ENCODE results near the gene TRIO. TPM values are rescaled to one million over a fixed set of nuclear protein-coding genes. Genes with fewer than 3 reads are reported as not detected.

TRIO gene
- total RNA-seq, 2 experiments from 2014 or later, result 4.1 to 6.5 TPM

- CTCF ChIA-PET, result no interaction called here
- Histone ChIP-seq H3K4me1 (ENCODE audit: insufficient read depth, low read length) (peaks cover 2% of the 10 kb centered on the region), H3K27me3 (ENCODE audit: control insufficient read depth in 1 of 2, insufficient read depth in 2 of 2, low read length in 2 of 2) (no peaks in the 10 kb centered on the region), H3K9me3 (ENCODE audit: control insufficient read depth in 1 of 2, insufficient read depth in 1 of 2, low read length in 2 of 2) (no peaks in the 10 kb centered on the region), H3K27ac (ENCODE audit: low read depth in 1 of 2, low read length in 2 of 2) (no peak overlapping the region), H3K36me3 (ENCODE audit: insufficient read depth, low read length) (no peaks in the 10 kb centered on the region), H3K4me3 (ENCODE audit: low read length) (no peak overlapping the region)
- no peak for TF ChIP-seq CTCF (IDR thresholded peaks at IDR 0.05)
- Mint-ChIP-seq H3K27me3 (peaks cover 9% of the 10 kb centered on the region), H3K4me1 (ENCODE audit: low read depth) (peaks cover 12% of the 10 kb centered on the region), H3K27ac (no peak overlapping the region), H3K9me3 (peaks cover 1% of the 10 kb centered on the region), H3K4me3 (no peak overlapping the region), H3K36me3 (ENCODE audit: low read depth) (no peaks in the 10 kb centered on the region)
- DNase-seq, result no peak
- intact Hi-C loops (cut with DNase I, micrococcal nuclease), result no loop called here
- POLR2A ChIA-PET, result no interaction called here
- ATAC-seq (ENCODE audit: poor library complexity), result no peak
Measured at GRCh38 chr5:14167211-14167845, 24.2 kb downstream of the TRIO start.

GRCh38 chr5:14168144-14168792 is 25.1 kb downstream of the TRIO start:
- POLR2A ChIA-PET, result no interaction called here
- H3K4me3 Mint-ChIP-seq, result no peak overlapping the region
- ATAC-seq (ENCODE audit: poor library complexity), result no peak

GRCh38 chr5:14168793-14169262 is 25.7 kb downstream of the TRIO start:
- H3K27ac ChIP-seq (ENCODE audit: low read depth in 1 of 2, low read length in 2 of 2), result no peak overlapping the region
- H3K4me1 Mint-ChIP-seq (ENCODE audit: low read depth), result peaks cover 17% of the 10 kb centered on the region
- DNase-seq, result no peak
- H3K4me3 ChIP-seq (ENCODE audit: low read length), result no peak overlapping the region
- intact Hi-C loops (cut with DNase I, micrococcal nuclease), result no loop called here
- no peak for ATAC-seq (ENCODE audit: poor library complexity)
- ChIA-PET POLR2A (no interaction called here), CTCF (no interaction called here)
- H3K27ac Mint-ChIP-seq, result no peak overlapping the region
- H3K27me3 Mint-ChIP-seq, result peaks cover 17% of the 10 kb centered on the region
- H3K9me3 Mint-ChIP-seq, result peaks cover 1% of the 10 kb centered on the region
- H3K9me3 ChIP-seq (ENCODE audit: control insufficient read depth in 1 of 2, insufficient read depth in 1 of 2, low read length in 2 of 2), result no peaks in the 10 kb centered on the region
- peaks cover 2% of the 10 kb centered on the region for H3K4me1 ChIP-seq (ENCODE audit: insufficient read depth, low read length)
- no peak for TF ChIP-seq CTCF (IDR thresholded peaks at IDR 0.05)
- H3K36me3 Mint-ChIP-seq (ENCODE audit: low read depth), result no peaks in the 10 kb centered on the region
- H3K36me3 ChIP-seq (ENCODE audit: insufficient read depth, low read length), result no peaks in the 10 kb centered on the region
- no peaks in the 10 kb centered on the region for H3K27me3 ChIP-seq (ENCODE audit: control insufficient read depth in 1 of 2, insufficient read depth in 2 of 2, low read length in 2 of 2)
- no peak overlapping the region for H3K4me3 Mint-ChIP-seq

More at GRCh38 chr5:14168144-14168792, 25.1 kb downstream of the TRIO start:
- Mint-ChIP-seq H3K4me1 (ENCODE audit: low read depth) (peaks cover 13% of the 10 kb centered on the region), H3K27me3 (peaks cover 15% of the 10 kb centered on the region), H3K9me3 (peaks cover 1% of the 10 kb centered on the region), H3K36me3 (ENCODE audit: low read depth) (no peaks in the 10 kb centered on the region), H3K27ac (no peak overlapping the region)
- H3K27me3 ChIP-seq (ENCODE audit: control insufficient read depth in 1 of 2, insufficient read depth in 2 of 2, low read length in 2 of 2), result no peaks in the 10 kb centered on the region
- H3K36me3 ChIP-seq (ENCODE audit: insufficient read depth, low read length), result no peaks in the 10 kb centered on the region
- H3K9me3 ChIP-seq (ENCODE audit: control insufficient read depth in 1 of 2, insufficient read depth in 1 of 2, low read length in 2 of 2), result no peaks in the 10 kb centered on the region
- peak in 2 of 14 experiments; percentile 19 to 23 for DNase-seq
- intact Hi-C loops (cut with DNase I, micrococcal nuclease), result no loop called here
- CTCF ChIA-PET, result no interaction called here
- TF ChIP-seq CTCF (IDR thresholded peaks at IDR 0.05), result no peak
- H3K27ac ChIP-seq (ENCODE audit: low read depth in 1 of 2, low read length in 2 of 2), result no peak overlapping the region
- peaks cover 2% of the 10 kb centered on the region for H3K4me1 ChIP-seq (ENCODE audit: insufficient read depth, low read length)
- H3K4me3 ChIP-seq (ENCODE audit: low read length), result no peak overlapping the region
